ENCODE data around the gene EPHA7. TPM values are rescaled to one million over a fixed set of nuclear protein-coding genes. Genes with fewer than 3 reads are reported as not detected.

EPHA7 gene
- total and polyA plus RNA-seq, 2 experiments from 2014 or later, result 6.9 to 19.2 TPM

GRCh38 chr6:93272896-93273295 lies 146.5 kb downstream of the EPHA7 start:
- H3K9me2 ChIP-seq (replicated peaks; ENCODE audit: insufficient read depth), result no peaks in the 10 kb centered on the region
- H3K36me3 ChIP-seq (replicated peaks; ENCODE audit: insufficient read depth, low read depth), result no peaks in the 10 kb centered on the region
- no peak overlapping the region for H3K27ac ChIP-seq
- H3K9me3 ChIP-seq (ENCODE audit: low read depth), result no peaks in the 10 kb centered on the region
- DNase-seq (ENCODE audit: low spot score), result no peak
- H3K4me2 ChIP-seq, result no peak overlapping the region
- H4K20me1 ChIP-seq (ENCODE audit: insufficient read depth, poor library complexity, severe bottlenecking), result no peaks in the 10 kb centered on the region
- H3K4me3 ChIP-seq, result no peak overlapping the region
- no peaks in the 10 kb centered on the region for H3K79me2 ChIP-seq
- no peak overlapping the region for H2AFZ ChIP-seq
- WGBS (ENCODE audit: low lambda C conversion rate, missing lambda C conversion rate), result 79% methylated on average over 2 of the region's 2 CpGs
- no peaks in the 10 kb centered on the region for H3K27me3 ChIP-seq
- H3K4me1 ChIP-seq (ENCODE audit: insufficient read depth), result no peaks in the 10 kb centered on the region
- TF ChIP-seq EZH2 (IDR thresholded peaks at IDR 0.05; ENCODE audit: borderline replicate concordance) (no peak), EZH2phosphoT487 (IDR thresholded peaks at IDR 0.05; ENCODE audit: low read depth, severe bottlenecking, unreplicated experiment) (no peak)
- TF ChIP-seq, protein P1, sequence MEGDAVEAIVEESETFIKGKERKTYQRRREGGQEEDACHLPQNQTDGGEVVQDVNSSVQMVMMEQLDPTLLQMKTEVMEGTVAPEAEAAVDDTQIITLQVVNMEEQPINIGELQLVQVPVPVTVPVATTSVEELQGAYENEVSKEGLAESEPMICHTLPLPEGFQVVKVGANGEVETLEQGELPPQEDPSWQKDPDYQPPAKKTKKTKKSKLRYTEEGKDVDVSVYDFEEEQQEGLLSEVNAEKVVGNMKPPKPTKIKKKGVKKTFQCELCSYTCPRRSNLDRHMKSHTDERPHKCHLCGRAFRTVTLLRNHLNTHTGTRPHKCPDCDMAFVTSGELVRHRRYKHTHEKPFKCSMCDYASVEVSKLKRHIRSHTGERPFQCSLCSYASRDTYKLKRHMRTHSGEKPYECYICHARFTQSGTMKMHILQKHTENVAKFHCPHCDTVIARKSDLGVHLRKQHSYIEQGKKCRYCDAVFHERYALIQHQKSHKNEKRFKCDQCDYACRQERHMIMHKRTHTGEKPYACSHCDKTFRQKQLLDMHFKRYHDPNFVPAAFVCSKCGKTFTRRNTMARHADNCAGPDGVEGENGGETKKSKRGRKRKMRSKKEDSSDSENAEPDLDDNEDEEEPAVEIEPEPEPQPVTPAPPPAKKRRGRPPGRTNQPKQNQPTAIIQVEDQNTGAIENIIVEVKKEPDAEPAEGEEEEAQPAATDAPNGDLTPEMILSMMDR (IDR thresholded peaks at IDR 0.05; ENCODE audit: poor library complexity), result no peak

DNA sequence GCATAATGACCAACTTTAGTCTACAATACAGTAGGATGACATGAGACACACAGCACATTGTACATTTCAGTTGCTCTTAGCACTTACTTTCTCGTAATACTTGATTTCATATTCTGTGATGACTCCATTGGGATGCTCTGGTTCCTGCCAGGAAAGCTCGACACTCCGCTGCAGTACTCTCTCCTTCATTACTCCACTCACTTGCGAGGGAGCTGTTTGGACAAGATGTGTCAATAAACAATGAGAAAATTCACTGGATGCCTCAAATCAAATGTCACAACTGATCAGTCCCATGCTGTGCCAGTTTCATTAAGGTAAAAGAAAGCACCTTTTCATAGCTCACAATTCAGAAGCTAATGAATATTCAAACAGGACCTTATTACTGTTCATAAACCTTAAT lies 147.1 kb downstream of the EPHA7 start:
- no peak overlapping the region for H3K4me3 ChIP-seq
- no peaks in the 10 kb centered on the region for H4K20me1 ChIP-seq (ENCODE audit: insufficient read depth, poor library complexity, severe bottlenecking)
- H3K79me2 ChIP-seq, result no peaks in the 10 kb centered on the region
- no peaks in the 10 kb centered on the region for H3K36me3 ChIP-seq (replicated peaks; ENCODE audit: insufficient read depth, low read depth)
- H3K9me2 ChIP-seq (replicated peaks; ENCODE audit: insufficient read depth), result no peaks in the 10 kb centered on the region
- H3K4me2 ChIP-seq, result no peak overlapping the region
- no peak overlapping the region for H3K27ac ChIP-seq
- H3K27me3 ChIP-seq, result no peaks in the 10 kb centered on the region
- H3K4me1 ChIP-seq (ENCODE audit: insufficient read depth), result no peaks in the 10 kb centered on the region
- WGBS (ENCODE audit: low lambda C conversion rate, missing lambda C conversion rate), result 92% methylated on average over 4 of the region's 4 CpGs
- DNase-seq (ENCODE audit: low spot score), result no peak
- no peak for TF ChIP-seq EZH2phosphoT487 (IDR thresholded peaks at IDR 0.05; ENCODE audit: low read depth, severe bottlenecking, unreplicated experiment)
- TF ChIP-seq, protein P1 (IDR thresholded peaks at IDR 0.05; ENCODE audit: poor library complexity), result no peak
- TF ChIP-seq EZH2 (IDR thresholded peaks at IDR 0.05; ENCODE audit: borderline replicate concordance), result no peak
- no peak overlapping the region for H2AFZ ChIP-seq
- no peaks in the 10 kb centered on the region for H3K9me3 ChIP-seq (ENCODE audit: low read depth)

DNA sequence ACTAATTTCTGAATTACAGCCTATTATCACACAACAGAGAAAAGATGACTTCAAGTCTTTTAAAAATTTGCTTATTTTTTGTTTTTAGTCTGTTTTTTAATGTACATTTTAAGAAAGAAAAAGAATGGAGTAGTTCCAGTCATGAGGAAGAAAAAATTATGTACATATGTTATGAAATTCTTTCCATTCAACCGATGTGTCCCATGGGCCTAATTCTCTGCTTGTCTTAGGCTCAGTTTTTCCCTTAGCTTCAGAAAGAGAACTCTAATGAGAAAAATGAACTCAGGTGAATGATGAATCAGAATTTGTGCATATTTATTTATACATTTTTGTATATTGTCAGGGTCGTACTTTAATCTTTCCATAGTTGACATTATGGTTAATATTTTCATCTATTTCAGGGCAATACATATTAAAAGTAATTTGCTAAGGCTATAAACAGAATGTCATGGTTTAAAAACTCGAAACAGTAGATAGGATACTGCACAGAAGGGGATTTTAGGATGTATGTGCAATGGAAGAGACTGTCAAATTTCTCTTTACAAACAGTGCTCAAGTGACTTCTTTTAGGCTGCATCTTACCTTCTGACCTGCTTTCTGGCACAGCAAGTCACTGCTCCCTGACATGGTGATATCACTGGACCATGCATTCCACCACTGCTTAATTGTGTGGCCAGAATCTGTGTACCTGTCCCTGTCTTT lies 153.1 kb downstream of the EPHA7 start:
- Histone ChIP-seq H3K4me2 (no peak overlapping the region), H3K9me3 (ENCODE audit: low read depth) (no peaks in the 10 kb centered on the region), H3K27ac (no peak overlapping the region), H3K4me3 (no peak overlapping the region), H3K27me3 (no peaks in the 10 kb centered on the region), H3K36me3 (replicated peaks; ENCODE audit: insufficient read depth, low read depth) (no peaks in the 10 kb centered on the region), H3K4me1 (ENCODE audit: insufficient read depth) (no peaks in the 10 kb centered on the region), H3K79me2 (no peaks in the 10 kb centered on the region), H3K9me2 (replicated peaks; ENCODE audit: insufficient read depth) (no peaks in the 10 kb centered on the region), H2AFZ (no peak overlapping the region), H4K20me1 (ENCODE audit: insufficient read depth, poor library complexity, severe bottlenecking) (no peaks in the 10 kb centered on the region)
- DNase-seq (ENCODE audit: low spot score), result no peak
- 89% methylated on average over 3 of the region's 3 CpGs for WGBS (ENCODE audit: low lambda C conversion rate, missing lambda C conversion rate)
- no peak for TF ChIP-seq EZH2 (IDR thresholded peaks at IDR 0.05; ENCODE audit: borderline replicate concordance)
- TF ChIP-seq, protein P1 (IDR thresholded peaks at IDR 0.05; ENCODE audit: poor library complexity), result no peak
- no peak for TF ChIP-seq EZH2phosphoT487 (IDR thresholded peaks at IDR 0.05; ENCODE audit: low read depth, severe bottlenecking, unreplicated experiment)

Measured in hepatocyte (in vitro differentiated cells).